HepG2 (cell line): ENCODE results near the gene SLC10A1. TPM values are rescaled to one million over a fixed set of nuclear protein-coding genes. Genes with fewer than 3 reads are reported as not detected.

ENCODE experiments used
- ATAC-seq: fragments of 200-7000 bp; cut with Tn5 transposase; 3 replicates; pipeline ENCODE4 v1.9.1; 2020; ENCODE audit warnings: mild to moderate bottlenecking, moderate library complexity
- BruUV-seq: library from RNA; stranded (reverse); fragments of 400-500 nt; replicated peaks from 2 replicates; lab custom pipeline; 2021; lab: Mats Ljungman, UMichigan
- CTCF ChIA-PET: fragments of 300-600 bp; formaldehyde crosslinking; extraction: SDS; loops from one replicate; lab custom pipeline; 2021; ENCODE audit warnings: low total read pairs, inconsistent platforms, low intra/inter-chr PET ratio; lab: Yijun Ruan, JAX
- POLR2A ChIA-PET: fragments of 350-600 bp; sonication (Branson Sonifier 250); formaldehyde crosslinking; loops from one replicate; lab custom pipeline; 2020; ENCODE audit warnings: antibody characterized with exemption, inconsistent platforms; lab: Yijun Ruan, JAX
- DNase-seq: peaks from one replicate; pipeline ENCODE4 v3.0.0-alpha.2; 2015; ENCODE audit warnings: low spot score
- FAIRE-seq: peaks from 3 replicates; lab custom pipeline; 2011; peaks lifted over from hg19 to GRCh38; lab: Jason Lieb, UNC
- H2AFZ ChIP-seq: one replicate; pipeline ENCODE4 v1.6.1; 2011; ENCODE audit warnings: low read length, inconsistent platforms
- H3K27ac ChIP-seq: fragments of 300-600 bp; 3 replicates; pipeline ENCODE4 v1.8.0; 2011; ENCODE audit warnings: mixed run types, mild to moderate bottlenecking, mixed read lengths, low read length, inconsistent platforms; ENCODE audit not compliant: insufficient read depth; ENCODE audit errors: extremely low read length
- H3K27me3 ChIP-seq, 2 experiments: fragments of 200-600 bp in 1 of 2; 2 replicates in 1 of 2; 3 replicates in 1 of 2; pipeline versions ENCODE4 v1.6.0 to v1.8.0; 2011; ENCODE audit warnings: low read length in 2 of 2, mild to moderate bottlenecking in 2 of 2, moderate library complexity in 2 of 2, inconsistent platforms in 1 of 2; ENCODE audit not compliant: insufficient read depth in 2 of 2, control insufficient read depth in 1 of 2
- H3K36me3 ChIP-seq, 2 experiments: fragments of 200-600 bp in 1 of 2; replicated peaks in 1 of 2; 2 replicates in 1 of 2; 3 replicates in 1 of 2; pipeline versions ENCODE4 v1.5.1 to v1.8.0; 2011; ENCODE audit warnings: low read length in 2 of 2, inconsistent platforms in 1 of 2; ENCODE audit not compliant: insufficient read depth in 2 of 2, control insufficient read depth in 1 of 2
- H3K4me1 ChIP-seq: 2 replicates; pipeline ENCODE4 v1.5.1; 2012; ENCODE audit warnings: low read length, inconsistent platforms; ENCODE audit not compliant: insufficient read depth
- H3K4me2 ChIP-seq: 2 replicates; pipeline ENCODE4 v1.6.0; 2011; ENCODE audit warnings: low read depth, low read length, inconsistent platforms
- H3K4me3 ChIP-seq, 3 experiments: fragments of 200-600 bp in 1 of 3; sonication (generic), shearing (Covaris generic) in 1 of 3; replicated peaks in 1 of 3; 2 replicates each; pipeline ENCODE4 v1.5.1; 2011 to 2016; ENCODE audit warnings: low read length in 3 of 3, inconsistent platforms in 2 of 3, low read depth in 2 of 3, mild to moderate bottlenecking in 2 of 3, control low read depth in 1 of 3, mixed read lengths in 1 of 3; ENCODE audit not compliant: insufficient read depth in 1 of 3
- H3K79me2 ChIP-seq: one replicate; pipeline ENCODE4 v1.6.1; 2011; ENCODE audit warnings: low read length, inconsistent platforms; ENCODE audit not compliant: insufficient read depth
- H3K9ac ChIP-seq: 2 replicates; pipeline ENCODE4 v1.6.0; 2011; ENCODE audit warnings: mild to moderate bottlenecking, low read depth, low read length, inconsistent platforms; ENCODE audit not compliant: insufficient read depth
- H3K9me3 ChIP-seq: 2 replicates; pipeline ENCODE4 v1.5.1; 2012; ENCODE audit warnings: mild to moderate bottlenecking, low read length
- H4K20me1 ChIP-seq: 2 replicates; pipeline ENCODE4 v1.6.0; 2011; ENCODE audit warnings: inconsistent platforms, mild to moderate bottlenecking, low read length, moderate library complexity; ENCODE audit not compliant: insufficient read depth
- FOXK1 ChIP-seq: sonication (generic); formaldehyde crosslinking; IDR thresholded peaks from 2 replicates; pipeline ENCODE4 v1.4.0; 2020; ENCODE audit warnings: low read depth, missing genetic modification reagents, borderline replicate concordance
- MAF1 ChIP-seq: sonication (generic); formaldehyde crosslinking; IDR thresholded peaks from 2 replicates; pipeline ENCODE4 v1.5.0; 2020; ENCODE audit warnings: missing genetic modification reagents, borderline replicate concordance
- MAFF ChIP-seq: IDR thresholded peaks from 2 replicates; pipeline ENCODE4 v1.6.1; 2011; ENCODE audit warnings: low read depth, low read length, improper control_type of control experiment
- MAFK ChIP-seq, 2 experiments: IDR thresholded peaks in 1 of 2; conservative IDR thresholded peaks in 1 of 2; 2 replicates each; pipeline ENCODE4 v1.6.1; 2011; ENCODE audit warnings: improper control_type of control experiment in 2 of 2, low read length in 2 of 2
- MXD3 ChIP-seq: IDR thresholded peaks from 2 replicates; pipeline ENCODE4 v1.6.1; 2016; ENCODE audit warnings: mild to moderate bottlenecking, missing biosample characterization, missing genetic modification reagents
- RFXANK ChIP-seq: IDR thresholded peaks from 2 replicates; pipeline ENCODE4 v1.6.1; 2016
- SCMH1 ChIP-seq: sonication (generic); formaldehyde crosslinking; IDR thresholded peaks from 2 replicates; pipeline ENCODE4 v1.9.0; 2021; ENCODE audit warnings: missing genetic modification reagents, mild to moderate bottlenecking, borderline replicate concordance
- ZEB1 ChIP-seq: IDR thresholded peaks from 2 replicates; pipeline ENCODE4 v1.6.1; 2012; ENCODE audit warnings: mild to moderate bottlenecking, low read depth, inconsistent platforms; ENCODE audit not compliant: insufficient replicate concordance
- ZNF549 ChIP-seq: sonication (generic); formaldehyde crosslinking; IDR thresholded peaks from 2 replicates; pipeline ENCODE4 v1.5.0; 2020; ENCODE audit warnings: missing genetic modification reagents
- ZNF563 ChIP-seq: sonication (generic); formaldehyde crosslinking; IDR thresholded peaks from 2 replicates; pipeline ENCODE4 v1.8.0; 2022; ENCODE audit warnings: mild to moderate bottlenecking, moderate library complexity, missing genetic modification reagents
- ZNF780A ChIP-seq: sonication (generic); formaldehyde crosslinking; IDR thresholded peaks from 2 replicates; pipeline ENCODE4 v1.8.0; 2022; ENCODE audit warnings: mild to moderate bottlenecking, missing genetic modification reagents, moderate library complexity
- WGBS: methylation state at CpG from one replicate; pipeline ENCODE4 v1.1.6; 2017; ENCODE audit warnings: low lambda C conversion rate; 5-methylcytosine and 5-hydroxymethylcytosine counted together
- in situ Hi-C: cut with HindIII; loops from 2 replicates; pipeline ENCODE4 v1.10.0; 2017; ENCODE audit warnings: low pct_unique_long_range_greater_than_20kb; ENCODE audit not compliant: extremely low pct_ligation_motif_present
- intact Hi-C: fragments of 100-400 bp; cut with micrococcal nuclease; formaldehyde crosslinking; loops from one replicate; pipeline ENCODE4 v1.10.0; 2022; ENCODE audit not compliant: unreplicated experiment
- polyA plus RNA-seq, 8 experiments: library from polyadenylated mRNA; depleted of rRNA in 3 of 8; stranded (reverse) in 7 of 8; unstranded in 1 of 8; fragments of >200 nt; fragmentation: Illumina TruSeq in 4 of 8; extraction: Trizol in 4 of 8; gene quantifications; 2 replicates each; pipeline versions ENCODE4 v1.2.1 to v1.2.3, GENCODE V29; 2011 to 2016; ENCODE audit warnings: low read depth in 4 of 8, missing spikeins in 1 of 8, mixed read lengths in 1 of 8; ENCODE audit not compliant: insufficient read depth in 1 of 8
- total RNA-seq, 5 experiments: library from RNA; depleted of rRNA; stranded (reverse); fragments of >200 nt; fragmentation: Illumina TruSeq; extraction: Trizol; gene quantifications; 2 replicates each; pipeline ENCODE4 v1.2.3, GENCODE V29; 2016; ENCODE audit warnings: low read depth in 1 of 5
- TF ChIP-seq, protein P1 (sequence below): sonication (generic); formaldehyde crosslinking; IDR thresholded peaks from 2 replicates; pipeline ENCODE4 v1.4.0; 2020; ENCODE audit warnings: mild to moderate bottlenecking, low read depth, missing genetic modification reagents
- TF ChIP-seq, protein P2 (sequence below): sonication (generic); formaldehyde crosslinking; IDR thresholded peaks from 2 replicates; pipeline ENCODE4 v1.9.0; 2021; ENCODE audit warnings: missing genetic modification reagents, borderline replicate concordance

Gene SLC10A1
- total and polyA plus RNA-seq, 2 of the 13 experiments (the other 11 are each of a cell fraction or from before 2014, with no cell fraction given) = 0.17 TPM; not detected in 1

DNA sequence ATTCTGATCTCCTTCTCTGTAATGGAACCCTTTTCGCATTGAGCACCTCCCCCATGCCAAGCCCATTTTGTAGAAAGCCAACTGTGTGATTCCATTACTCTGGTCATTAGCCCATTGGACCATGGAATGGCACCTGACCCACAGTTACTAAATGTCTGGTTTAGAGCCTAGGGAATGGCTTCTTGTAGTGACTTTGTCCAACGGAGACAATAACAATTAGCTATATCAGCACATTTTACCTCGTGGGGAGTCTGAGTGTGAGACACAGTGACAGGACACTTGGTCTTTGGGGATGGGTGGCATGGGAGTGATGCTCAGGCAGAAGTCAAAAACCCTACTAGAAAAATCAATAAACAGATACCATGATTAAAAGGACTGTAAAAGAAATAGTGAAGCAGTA lies 10.4 kb downstream of the SLC10A1 start:
- Histone ChIP-seq H3K27ac (no peak overlapping the region), H3K4me3 (no peak overlapping the region), H3K79me2 (no peaks in the 10 kb centered on the region), H3K27me3 (no peaks in the 10 kb centered on the region), H3K9ac (no peak overlapping the region), H3K9me3 (no peaks in the 10 kb centered on the region), H2AFZ (no peak overlapping the region), H3K4me1 (peaks cover 19% of the 10 kb centered on the region), H3K36me3 (no peaks in the 10 kb centered on the region; a peak in 1 of 5 replicates), H4K20me1 (no peaks in the 10 kb centered on the region), H3K4me2 (no peak overlapping the region)
- in situ Hi-C loops (no loop called here), intact Hi-C loops (no loop called here)
- ATAC-seq (no peak), FAIRE-seq (no peak), DNase-seq (no peak)
- 87% methylated on average over 2 of the region's 3 CpGs for WGBS
- BruUV-seq = no TSS peak
- ChIA-PET CTCF (no interaction called here), POLR2A (interaction anchor here (1.0 kb wide), 1 partner anchor 13 kb away, joined by 3 read pairs; no protein-coding TSS in a partner anchor)
- TF ChIP-seq FOXK1 (CRISPR knock-in tag) = no peak
- no peak for TF ChIP-seq SCMH1
- TF ChIP-seq, protein P1, sequence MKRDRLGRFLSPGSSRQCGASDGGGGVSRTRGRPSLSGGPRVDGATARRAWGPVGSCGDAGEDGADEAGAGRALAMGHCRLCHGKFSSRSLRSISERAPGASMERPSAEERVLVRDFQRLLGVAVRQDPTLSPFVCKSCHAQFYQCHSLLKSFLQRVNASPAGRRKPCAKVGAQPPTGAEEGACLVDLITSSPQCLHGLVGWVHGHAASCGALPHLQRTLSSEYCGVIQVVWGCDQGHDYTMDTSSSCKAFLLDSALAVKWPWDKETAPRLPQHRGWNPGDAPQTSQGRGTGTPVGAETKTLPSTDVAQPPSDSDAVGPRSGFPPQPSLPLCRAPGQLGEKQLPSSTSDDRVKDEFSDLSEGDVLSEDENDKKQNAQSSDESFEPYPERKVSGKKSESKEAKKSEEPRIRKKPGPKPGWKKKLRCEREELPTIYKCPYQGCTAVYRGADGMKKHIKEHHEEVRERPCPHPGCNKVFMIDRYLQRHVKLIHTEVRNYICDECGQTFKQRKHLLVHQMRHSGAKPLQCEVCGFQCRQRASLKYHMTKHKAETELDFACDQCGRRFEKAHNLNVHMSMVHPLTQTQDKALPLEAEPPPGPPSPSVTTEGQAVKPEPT (CRISPR knock-in tag) = no peak
- TF ChIP-seq ZNF549 (CRISPR knock-in tag) = no peak
- no peak for TF ChIP-seq MAF1
- no peak for TF ChIP-seq ZNF563
- TF ChIP-seq, protein P2, sequence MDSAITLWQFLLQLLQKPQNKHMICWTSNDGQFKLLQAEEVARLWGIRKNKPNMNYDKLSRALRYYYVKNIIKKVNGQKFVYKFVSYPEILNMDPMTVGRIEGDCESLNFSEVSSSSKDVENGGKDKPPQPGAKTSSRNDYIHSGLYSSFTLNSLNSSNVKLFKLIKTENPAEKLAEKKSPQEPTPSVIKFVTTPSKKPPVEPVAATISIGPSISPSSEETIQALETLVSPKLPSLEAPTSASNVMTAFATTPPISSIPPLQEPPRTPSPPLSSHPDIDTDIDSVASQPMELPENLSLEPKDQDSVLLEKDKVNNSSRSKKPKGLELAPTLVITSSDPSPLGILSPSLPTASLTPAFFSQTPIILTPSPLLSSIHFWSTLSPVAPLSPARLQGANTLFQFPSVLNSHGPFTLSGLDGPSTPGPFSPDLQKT (CRISPR knock-in tag) = no peak
- TF ChIP-seq MXD3 = no peak
- TF ChIP-seq RFXANK (CRISPR knock-in tag) = no peak
- peak; percentile 89 for TF ChIP-seq MAFF
- TF ChIP-seq MAFK (conservative IDR thresholded peaks at IDR 0.05 in 1 of 2, IDR thresholded peaks at IDR 0.05 in 1 of 2; ENCODE audit: low read length in 2 of 2) = peak; percentile 89 to 92
- no peak for TF ChIP-seq ZNF780A (CRISPR knock-in tag)
- TF ChIP-seq ZEB1 = no peak
